Ishikawa (cell line): Measurements from ENCODE around the gene ACSM3.

Experiments used
- CREB1 ChIP-seq: IDR thresholded peaks from 2 replicates; pipeline ENCODE4 v1.6.1; 2012; ENCODE audit warnings: low read depth
- MAX ChIP-seq: IDR thresholded peaks from 2 replicates; pipeline ENCODE4 v1.6.1; 2012

DNA sequence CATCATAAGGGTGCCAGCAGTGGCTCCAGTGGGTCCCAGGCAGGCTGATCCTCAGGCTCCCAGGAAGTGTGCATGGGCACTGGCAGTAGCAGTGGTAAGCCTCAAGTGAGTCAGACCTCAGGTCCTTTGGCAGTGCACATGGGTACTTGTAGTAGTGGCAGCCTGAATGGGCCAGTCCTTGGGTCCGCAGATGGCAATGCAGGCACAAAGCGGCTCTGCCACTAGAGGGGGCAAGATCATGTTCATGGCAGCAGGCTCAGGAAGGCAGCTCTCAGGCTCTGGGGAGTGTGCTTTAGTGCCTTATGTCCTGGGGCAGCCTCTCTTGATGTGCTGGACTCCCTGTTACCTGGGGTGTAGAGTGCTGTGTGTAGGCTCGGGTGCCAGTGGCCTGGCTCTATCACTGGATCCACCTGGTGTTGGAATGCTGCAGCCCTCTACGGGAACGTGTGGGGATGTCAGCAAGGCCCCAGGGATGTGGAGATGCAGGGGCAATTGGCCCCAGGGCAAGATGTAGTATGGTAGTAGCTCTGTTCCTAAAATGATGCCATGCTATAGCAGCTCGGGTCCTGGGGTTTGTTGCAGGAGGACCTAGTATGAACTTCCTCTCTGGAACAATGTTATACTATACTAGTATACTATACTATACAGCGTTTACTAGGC is 11.0 kb downstream of the ACSM3 start:
- TF ChIP-seq CREB1 (no peak), MAX (no peak)
